ENCODE results near the gene RRN3.
"Not testable (repeated sequence)": the region's sequence is repeated elsewhere in the genome, so short reads cannot be mapped to it uniquely, and the experiment has no call there.

The RRN3 gene

DNA sequence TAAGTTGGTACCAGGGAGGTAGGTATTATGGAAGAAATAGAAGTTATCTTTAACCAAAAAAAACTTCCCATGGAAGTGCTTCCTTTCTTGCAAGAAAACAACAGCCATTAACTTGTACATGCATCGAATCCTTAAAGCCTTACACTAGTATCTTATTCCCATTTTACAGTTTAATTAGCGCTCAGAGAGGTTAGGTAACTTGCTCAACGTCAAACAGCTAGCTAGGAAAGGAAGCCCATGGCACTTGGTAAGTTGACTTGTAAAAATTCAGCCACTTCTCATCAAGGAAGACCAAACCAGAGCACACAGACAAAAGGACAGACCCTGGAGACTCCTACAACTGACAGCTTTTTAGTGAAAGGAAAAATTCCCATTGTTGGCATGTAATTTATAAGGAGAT is 34.7 kb downstream of the RRN3 start:
- in situ Hi-C loops (cut with HindIII; ENCODE audit: low pct_unique_long_range_greater_than_20kb, low sequenced_read_pairs), result no loop called here
- TF ChIP-seq JUND (IDR thresholded peaks at IDR 0.05; ENCODE audit: low read depth), result no peak
- no peak for DNase-seq (ENCODE audit: low read depth in 1 of 2, low spot score in 1 of 2)

DNA sequence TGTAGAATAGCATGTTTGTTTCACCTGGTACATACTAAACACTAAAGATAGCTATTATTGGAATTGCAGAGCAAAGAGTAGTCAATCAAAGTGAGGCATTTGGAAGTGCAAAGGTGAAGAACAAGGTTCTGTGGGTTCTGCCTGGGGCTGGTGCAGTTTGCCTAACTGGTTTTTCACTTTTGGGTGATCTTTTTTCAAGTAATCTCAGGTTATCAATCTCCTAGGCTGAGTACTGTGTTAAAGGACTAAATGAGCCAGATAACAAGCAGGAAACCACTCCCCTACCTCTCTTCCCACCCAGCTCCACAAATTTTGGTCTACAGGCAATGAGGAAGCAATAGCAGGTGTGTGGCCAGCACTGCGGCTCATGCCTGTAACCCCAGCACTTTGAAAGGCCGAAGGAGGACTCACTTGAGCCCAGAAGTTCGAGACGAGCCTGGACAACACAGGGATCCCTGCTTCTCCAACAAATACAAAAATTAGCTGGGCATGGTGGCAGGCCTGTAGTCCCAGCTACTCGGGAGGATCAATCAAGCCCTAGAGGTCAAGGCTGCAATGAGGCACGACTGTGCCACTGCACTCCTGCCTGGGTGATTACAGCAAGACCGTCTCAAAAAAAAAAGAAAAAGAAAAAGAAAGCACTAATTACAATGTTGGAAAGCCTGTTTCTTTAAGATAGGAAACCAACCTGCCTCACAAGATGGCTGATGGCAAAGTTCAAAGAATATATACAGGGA is 36.2 kb downstream of the RRN3 start:
- in situ Hi-C loops (cut with HindIII; ENCODE audit: low pct_unique_long_range_greater_than_20kb, low sequenced_read_pairs), result no loop called here
- DNase-seq (ENCODE audit: low read depth in 1 of 2, low spot score in 1 of 2), result peak in 1 of 2 experiments; percentile 30
- no peak for TF ChIP-seq JUND (IDR thresholded peaks at IDR 0.05; ENCODE audit: low read depth)

DNA sequence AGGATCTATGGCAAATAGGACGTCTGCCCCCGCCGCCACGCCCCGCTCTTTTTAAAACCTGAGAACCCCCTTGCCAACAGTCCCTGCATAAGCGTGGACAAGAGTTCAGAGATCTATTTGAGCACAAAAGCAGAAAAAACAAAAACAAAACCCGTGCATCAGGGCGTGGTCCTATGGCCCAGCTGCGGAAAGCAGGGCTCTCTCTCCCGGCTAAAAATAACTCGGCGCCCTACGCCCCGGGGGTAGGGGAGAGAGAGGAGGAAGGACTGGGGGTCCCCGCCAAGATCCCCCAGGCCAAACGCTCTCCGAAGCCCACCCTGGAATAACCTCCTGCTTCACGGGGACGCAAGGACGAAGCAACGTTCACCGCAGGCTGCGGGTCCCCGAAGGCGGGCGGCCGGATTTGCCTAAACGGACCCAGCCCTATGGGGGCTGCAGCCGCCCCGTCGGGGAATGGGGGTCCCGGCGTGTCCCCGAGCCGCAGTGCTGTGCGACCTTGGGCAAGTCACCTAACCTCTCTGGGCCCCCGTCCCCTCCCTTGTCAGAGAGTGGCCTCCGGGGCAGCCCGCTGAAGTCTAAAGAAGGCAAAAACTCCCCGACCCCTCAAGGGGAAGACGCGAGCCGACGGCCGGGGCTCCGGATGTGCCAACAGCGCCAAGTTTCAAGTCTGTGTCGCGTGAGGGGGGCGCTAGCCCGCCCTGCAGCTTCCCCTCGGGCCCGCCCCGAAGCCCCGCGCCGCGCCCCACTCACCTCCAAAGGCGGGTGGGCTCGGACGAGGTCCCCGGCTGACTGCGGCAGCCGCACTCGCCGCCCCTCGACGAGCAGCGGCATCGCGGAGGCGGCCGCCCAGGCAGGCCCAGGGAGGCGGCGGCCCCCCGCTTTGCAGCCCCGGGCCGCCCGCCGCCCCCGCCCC is 38.7 kb downstream of the RRN3 start:
- DNase-seq (ENCODE audit: low read depth in 1 of 2, low spot score in 1 of 2), result no peak
- no peak for TF ChIP-seq JUND (IDR thresholded peaks at IDR 0.05; ENCODE audit: low read depth)
- in situ Hi-C loops (cut with HindIII; ENCODE audit: low pct_unique_long_range_greater_than_20kb, low sequenced_read_pairs), result no loop called here

DNA sequence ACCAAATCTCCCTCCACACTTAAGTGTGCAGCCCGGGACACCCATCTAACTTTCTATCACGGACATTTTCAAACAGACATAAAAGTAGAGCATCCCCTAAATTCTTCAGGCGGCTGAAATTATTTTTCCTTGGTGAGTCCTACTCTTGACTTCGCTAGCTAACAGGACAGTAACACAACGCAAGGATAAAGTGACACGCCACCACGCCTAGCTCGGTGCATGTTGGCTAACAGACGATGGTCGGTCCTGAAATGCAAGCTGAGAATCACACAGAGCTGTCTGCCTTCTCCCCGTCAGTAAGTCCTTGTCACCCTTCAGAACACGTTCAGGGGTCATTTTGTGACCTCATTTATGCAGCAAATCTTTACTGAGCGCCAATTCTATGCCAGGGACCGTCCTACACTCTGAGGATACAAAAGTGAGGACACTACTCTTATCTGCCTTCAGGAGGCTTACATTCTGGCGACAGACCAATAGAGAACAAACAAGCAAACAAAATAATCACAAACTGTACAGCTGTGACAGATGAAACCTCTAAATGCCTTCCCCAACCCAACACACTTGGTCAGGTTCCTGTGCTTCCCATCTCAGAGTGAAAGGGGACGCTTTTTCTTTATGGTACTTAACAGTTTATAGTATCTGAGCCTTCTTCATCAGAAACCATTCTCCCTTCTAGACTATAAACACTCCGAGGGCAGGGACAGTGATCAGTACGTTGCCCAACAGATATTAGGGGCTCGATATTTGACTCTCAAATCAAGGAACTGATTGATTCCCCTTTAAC is 39.5 kb downstream of the RRN3 start:
- in situ Hi-C loops (cut with HindIII; ENCODE audit: low pct_unique_long_range_greater_than_20kb, low sequenced_read_pairs), result no loop called here
- TF ChIP-seq JUND (IDR thresholded peaks at IDR 0.05; ENCODE audit: low read depth), result no peak
- no peak for DNase-seq (ENCODE audit: low read depth in 1 of 2, low spot score in 1 of 2)

DNA sequence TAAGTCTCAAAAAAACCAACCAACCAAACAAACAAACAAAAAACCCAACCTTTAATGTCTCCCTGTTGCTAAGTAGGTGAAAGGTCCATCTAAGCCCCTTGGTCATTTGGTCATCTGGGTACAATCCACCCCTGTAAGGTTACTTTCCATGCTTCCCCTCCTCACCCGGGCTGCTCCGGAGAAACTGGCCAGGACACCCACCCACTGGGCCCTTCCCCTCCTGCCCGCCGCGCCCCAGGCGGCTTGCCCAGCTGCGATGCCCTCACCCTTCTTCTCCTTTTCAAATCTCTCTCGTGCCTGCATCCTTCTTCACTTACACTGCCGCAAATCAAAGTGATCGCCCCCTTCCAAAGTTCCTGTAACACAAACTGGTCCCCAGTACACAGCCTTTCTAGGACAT is 40.2 kb downstream of the RRN3 start:
- DNase-seq (ENCODE audit: low read depth in 1 of 2, low spot score in 1 of 2), result no peak
- in situ Hi-C loops (cut with HindIII; ENCODE audit: low pct_unique_long_range_greater_than_20kb, low sequenced_read_pairs), result no loop called here
- no peak for TF ChIP-seq JUND (IDR thresholded peaks at IDR 0.05; ENCODE audit: low read depth)

DNA sequence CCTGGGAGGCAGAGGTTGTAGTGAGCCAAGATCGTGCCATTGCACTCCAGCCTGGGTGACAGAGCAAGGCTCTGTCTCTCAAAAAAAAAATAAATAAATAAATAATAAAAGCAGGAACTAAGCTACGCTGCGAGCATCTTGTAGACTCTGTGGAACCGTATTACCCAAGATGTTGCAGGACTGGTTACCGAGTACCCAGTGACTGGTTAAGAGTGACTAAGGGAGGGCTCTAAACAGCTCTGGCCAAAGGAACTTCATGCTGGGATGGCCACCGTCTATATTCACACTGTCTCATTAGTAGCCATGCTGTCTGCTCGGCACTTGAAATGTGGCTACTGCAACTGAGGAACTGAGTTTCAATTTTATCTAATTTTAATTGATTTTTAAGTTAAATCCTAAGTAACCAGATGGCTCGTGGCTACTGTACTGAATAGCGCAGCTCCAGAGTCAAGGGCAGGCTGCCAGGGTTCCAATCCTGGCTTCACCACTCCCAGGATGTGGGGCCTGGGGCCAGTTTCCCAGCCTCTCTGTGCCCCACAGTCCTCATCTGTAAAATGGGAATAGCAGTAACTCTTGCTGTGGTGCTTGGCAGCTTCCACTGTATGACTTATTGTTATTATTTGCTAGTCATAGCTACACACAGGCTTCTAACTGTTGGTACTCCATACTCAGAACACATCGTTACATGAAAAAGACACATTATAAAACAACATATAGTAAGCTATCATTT is 41.2 kb downstream of the RRN3 start:
- DNase-seq (ENCODE audit: low read depth in 1 of 2, low spot score in 1 of 2), result peak in 1 of 2 experiments; percentile 57
- TF ChIP-seq JUND (IDR thresholded peaks at IDR 0.05; ENCODE audit: low read depth), result no peak
- in situ Hi-C loops (cut with HindIII; ENCODE audit: low pct_unique_long_range_greater_than_20kb, low sequenced_read_pairs), result no loop called here

DNA sequence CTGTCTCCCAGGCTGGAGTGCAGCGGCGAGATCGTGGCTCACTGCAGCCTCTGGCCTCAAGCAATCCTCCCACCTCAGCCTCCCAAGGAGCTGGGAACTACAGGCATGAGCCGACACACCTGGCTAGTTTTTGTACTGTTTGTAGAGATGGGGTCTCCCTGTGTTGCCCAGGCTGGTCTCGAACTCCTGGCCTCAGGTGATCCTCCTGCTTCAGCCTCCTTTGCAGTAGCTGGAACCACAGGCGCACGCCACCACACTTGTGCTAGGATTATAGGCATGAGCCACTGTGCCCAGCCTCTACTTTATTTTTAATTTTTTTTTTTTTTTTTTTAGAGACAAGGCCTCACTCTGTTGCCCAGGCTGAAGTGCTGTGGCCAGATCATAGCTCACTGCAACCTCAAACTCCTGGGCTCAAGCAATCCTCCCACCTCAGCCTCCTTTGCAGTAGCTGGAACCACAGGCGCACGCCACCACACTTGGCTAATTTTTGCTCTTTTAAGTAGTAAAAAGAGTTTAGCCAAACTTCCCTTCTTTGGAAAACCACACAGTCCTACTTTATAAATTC is 42.6 kb downstream of the RRN3 start:
- in situ Hi-C loops (cut with HindIII; ENCODE audit: low pct_unique_long_range_greater_than_20kb, low sequenced_read_pairs), result no loop called here

DNA sequence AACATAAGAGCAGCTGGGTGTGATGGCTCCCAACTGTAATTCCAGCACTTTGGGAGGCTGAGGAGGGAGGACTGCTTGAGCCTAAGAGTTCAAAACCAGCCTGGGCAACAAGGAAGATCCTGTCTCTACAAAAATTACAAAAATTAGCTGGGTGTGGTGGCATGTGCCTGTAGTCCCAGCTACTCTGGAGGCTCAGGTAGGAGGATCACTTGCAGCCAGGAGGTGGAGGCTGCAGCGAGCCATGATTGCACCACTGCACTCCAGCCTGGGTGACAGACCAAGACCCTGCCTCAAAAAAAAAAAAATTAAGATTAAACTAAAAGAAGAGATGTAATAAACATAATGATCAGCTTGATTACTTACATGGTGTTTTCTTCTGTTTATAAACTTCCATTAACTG is 43.6 kb downstream of the RRN3 start:
- DNase-seq (ENCODE audit: low read depth in 1 of 2, low spot score in 1 of 2); in situ Hi-C loops (cut with HindIII; ENCODE audit: low pct_unique_long_range_greater_than_20kb, low sequenced_read_pairs): not testable (repeated sequence)

More for the DNA sequence above, 42.6 kb downstream of the RRN3 start:
- DNase-seq (ENCODE audit: low read depth in 1 of 2, low spot score in 1 of 2), result no peak
- no peak for TF ChIP-seq JUND (IDR thresholded peaks at IDR 0.05; ENCODE audit: low read depth)

DNA sequence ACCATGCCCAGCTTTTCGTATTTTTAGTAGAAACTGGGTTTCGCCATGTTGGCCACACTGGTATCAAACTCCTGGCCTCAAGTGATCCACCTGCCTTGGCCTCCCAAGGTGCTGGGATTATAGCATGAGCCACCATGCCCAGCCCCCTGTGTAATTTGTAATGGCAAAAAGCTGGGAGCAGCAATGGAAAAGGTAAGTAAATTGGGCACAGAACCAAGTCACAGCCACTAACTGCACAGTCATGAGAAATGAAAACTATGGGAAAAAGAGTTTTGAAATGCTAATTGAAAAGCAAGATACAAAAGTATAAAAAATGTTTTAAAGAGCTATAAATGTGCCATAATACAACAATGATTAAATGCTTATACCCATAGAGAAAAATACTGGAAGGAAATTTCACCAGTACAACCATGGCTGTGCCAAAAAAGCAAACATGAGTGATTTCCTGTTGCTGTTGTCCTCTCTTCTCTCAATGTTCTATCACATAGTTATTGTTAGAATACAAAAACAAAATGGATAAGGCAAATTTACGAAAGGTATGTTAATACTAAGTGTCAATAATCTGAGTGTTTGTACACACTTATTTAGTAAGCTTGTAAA is 44.4 kb downstream of the RRN3 start:
- no peak for TF ChIP-seq JUND (IDR thresholded peaks at IDR 0.05; ENCODE audit: low read depth)
- DNase-seq (ENCODE audit: low read depth in 1 of 2, low spot score in 1 of 2), result no peak

DNA sequence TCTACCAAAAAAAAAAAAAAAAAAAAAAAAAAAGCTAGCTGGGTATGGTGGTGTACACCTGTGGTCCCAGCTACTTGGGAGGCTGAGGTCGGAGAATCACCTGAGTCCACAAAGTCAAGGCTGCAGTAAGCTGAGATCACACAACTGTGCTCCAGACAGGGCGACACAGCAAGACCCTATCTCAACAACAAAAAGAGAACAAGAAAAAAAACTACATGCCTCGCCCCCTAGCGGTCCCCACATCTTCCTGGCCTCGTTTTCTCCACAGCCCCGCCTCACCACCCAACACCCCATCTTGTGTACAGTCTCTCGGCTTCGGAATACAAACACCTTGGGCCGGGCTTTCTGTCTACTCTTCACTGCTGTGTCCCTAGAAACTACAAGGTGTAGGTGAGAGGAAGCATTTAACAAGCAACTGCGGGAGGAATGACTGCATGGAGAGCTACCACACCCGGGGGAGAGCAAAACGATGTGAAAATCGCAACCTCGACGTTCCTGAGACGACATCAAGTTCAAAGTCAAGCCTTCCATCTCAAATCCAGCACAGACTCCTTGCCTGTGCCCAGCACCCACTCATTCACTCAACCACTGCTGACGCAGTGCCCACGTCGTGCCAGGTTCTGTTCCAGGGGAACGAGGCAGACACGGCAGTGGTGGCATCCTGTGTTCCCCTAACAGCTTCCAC is 47.2 kb downstream of the RRN3 start:
- no peak for TF ChIP-seq JUND (IDR thresholded peaks at IDR 0.05; ENCODE audit: low read depth)
- in situ Hi-C loops (cut with HindIII; ENCODE audit: low pct_unique_long_range_greater_than_20kb, low sequenced_read_pairs), result no loop called here
- DNase-seq (ENCODE audit: low read depth in 1 of 2, low spot score in 1 of 2), result no peak

More for the DNA sequence above, 44.4 kb downstream of the RRN3 start:
- in situ Hi-C loops (cut with HindIII; ENCODE audit: low pct_unique_long_range_greater_than_20kb, low sequenced_read_pairs), result no loop called here

DNA sequence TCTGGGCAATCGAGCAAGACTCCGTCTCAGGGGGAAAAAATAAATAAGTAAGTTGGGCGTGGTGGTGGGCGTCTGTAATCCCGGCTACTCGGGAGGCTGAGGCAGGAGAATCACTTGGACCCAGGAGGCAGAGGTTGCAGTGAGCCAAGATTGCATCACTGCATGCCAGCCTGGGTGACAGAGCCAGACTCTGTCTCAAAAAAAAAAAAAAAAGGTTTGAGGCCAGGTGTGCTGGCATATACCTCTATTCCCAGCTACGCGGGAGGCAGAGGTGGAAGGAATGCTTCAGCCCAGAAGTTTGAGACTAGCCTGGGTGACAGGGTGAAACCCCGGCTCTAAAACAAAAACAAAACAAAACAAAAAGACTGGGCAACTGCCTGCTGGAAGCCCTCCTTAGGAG is 48.8 kb downstream of the RRN3 start:
- DNase-seq (ENCODE audit: low read depth in 1 of 2, low spot score in 1 of 2); in situ Hi-C loops (cut with HindIII; ENCODE audit: low pct_unique_long_range_greater_than_20kb, low sequenced_read_pairs): not testable (repeated sequence)
